ENCODE results near the gene TMEM176A. TPM values are rescaled to one million over a fixed set of nuclear protein-coding genes. Genes with fewer than 3 reads are reported as not detected.

Gene TMEM176A
- polyA plus RNA-seq, 1 donor, result 14.3 TPM

- DNase-seq (ENCODE audit: low read depth), result no peak
These were observed 47.5 kb downstream of the TMEM176A start for GRCh38 chr7:150848111-150848510.

- DNase-seq (ENCODE audit: low read depth), result no peak
These were observed 48.1 kb downstream of the TMEM176A start for GRCh38 chr7:150848561-150849115.

- no peak for DNase-seq (ENCODE audit: low read depth)
These were observed 48.7 kb downstream of the TMEM176A start for GRCh38 chr7:150849204-150849775.

- DNase-seq (ENCODE audit: low read depth), result no peak
These were observed 49.7 kb downstream of the TMEM176A start for GRCh38 chr7:150850273-150850672.

- no peak for DNase-seq (ENCODE audit: low read depth)
These were observed 51.2 kb downstream of the TMEM176A start for GRCh38 chr7:150851492-150852370.

GRCh38 chr7:150852371-150852905, 51.9 kb downstream of the TMEM176A start, which contains the start of gene AOC1:
Gene AOC1 (plus strand): TSS chr7:150852517. CDS start chr7:150856471, 3,954 bp downstream.
- no peak for DNase-seq (ENCODE audit: low read depth)

- no peak for DNase-seq (ENCODE audit: low read depth)
These were observed 53.8 kb downstream of the TMEM176A start for GRCh38 chr7:150854066-150855000.

Other genes starting within 250 kb of the TMEM176A start
- 20.1 TPM for gene GIMAP4, start 233.4 kb upstream of the TMEM176A start, polyA plus RNA-seq (ENCODE audit: insufficient read length)
- gene GIMAP6, start 168.4 kb upstream of the TMEM176A start, polyA plus RNA-seq (ENCODE audit: insufficient read length), result 14.0 TPM
- 5.4 TPM for gene GIMAP2, start 115.1 kb upstream of the TMEM176A start, polyA plus RNA-seq (ENCODE audit: insufficient read length)
- gene GIMAP1, start 84.2 kb upstream of the TMEM176A start, polyA plus RNA-seq (ENCODE audit: insufficient read length), result 2.4 TPM
- 7.7 TPM for gene GIMAP5, start 63.4 kb upstream of the TMEM176A start, polyA plus RNA-seq (ENCODE audit: insufficient read length)
- gene TMEM176B, start 405 bp upstream of the TMEM176A start, polyA plus RNA-seq (ENCODE audit: insufficient read length), result 14.4 TPM
- not detected for gene AOC1, start 51.7 kb downstream of the TMEM176A start, polyA plus RNA-seq (ENCODE audit: insufficient read length)
- 24.5 TPM for gene KCNH2, start 177.6 kb downstream of the TMEM176A start, polyA plus RNA-seq (ENCODE audit: insufficient read length)
- gene NOS3, start 190.2 kb downstream of the TMEM176A start, polyA plus RNA-seq (ENCODE audit: insufficient read length), result 5.5 TPM
- gene ATG9B, start 223.7 kb downstream of the TMEM176A start, polyA plus RNA-seq (ENCODE audit: insufficient read length), result 0.73 TPM
- gene ABCB8, start 227.7 kb downstream of the TMEM176A start, polyA plus RNA-seq (ENCODE audit: insufficient read length), result 22.2 TPM
- gene ASIC3, start 247.8 kb downstream of the TMEM176A start, polyA plus RNA-seq (ENCODE audit: insufficient read length), result 6.8 TPM